ENCODE data around the gene FEZ2.

The FEZ2 gene

GRCh38 chr2:36511858-36512603, 85.9 kb downstream of the FEZ2 start:
- Histone ChIP-seq H3K36me3 (no peaks in the 10 kb centered on the region), H3K4me3 (ENCODE audit: low read depth, low read length) (no peak overlapping the region)

GRCh38 chr2:36509075-36509474, 88.9 kb downstream of the FEZ2 start:
- no peak overlapping the region for H3K4me3 ChIP-seq (ENCODE audit: low read depth, low read length)
- DNase-seq = no peak

More at GRCh38 chr2:36511858-36512603, 85.9 kb downstream of the FEZ2 start:
- peaks cover 21% of the 10 kb centered on the region for H3K27me3 ChIP-seq
- DNase-seq = no peak
- no peak for TF ChIP-seq CTCF (IDR thresholded peaks at IDR 0.05; ENCODE audit: low read depth, low read length)
- H3K4me1 ChIP-seq = no peaks in the 10 kb centered on the region
- no peaks in the 10 kb centered on the region for H3K9me3 ChIP-seq

GRCh38 chr2:36507408-36507812, 90.6 kb downstream of the FEZ2 start:
- no peaks in the 10 kb centered on the region for H3K4me1 ChIP-seq
- H3K4me3 ChIP-seq (ENCODE audit: low read depth, low read length) = no peak overlapping the region
- H3K9me3 ChIP-seq = no peaks in the 10 kb centered on the region
- H3K27me3 ChIP-seq = peaks cover 3% of the 10 kb centered on the region
- DNase-seq = peak; percentile 40
- no peaks in the 10 kb centered on the region for H3K36me3 ChIP-seq
- TF ChIP-seq CTCF (IDR thresholded peaks at IDR 0.05; ENCODE audit: low read depth, low read length) = peak; percentile 78

More at GRCh38 chr2:36509075-36509474, 88.9 kb downstream of the FEZ2 start:
- Histone ChIP-seq H3K9me3 (no peaks in the 10 kb centered on the region), H3K27me3 (peaks cover 12% of the 10 kb centered on the region), H3K36me3 (no peaks in the 10 kb centered on the region), H3K4me1 (no peaks in the 10 kb centered on the region)
- no peak for TF ChIP-seq CTCF (IDR thresholded peaks at IDR 0.05; ENCODE audit: low read depth, low read length)

All from BE2C (cell line).